NCI-H1694 treated with DMSO at 0.1 percent for 48 hours (cell line): ENCODE results near the gene MACROH2A1.

Experiments
- DNase-seq: peaks from one replicate; lab custom pipeline; 2025; lab: John Stamatoyannopoulos, UW

MACROH2A1 gene

GRCh38 chr5:135398855-135399793 lies at the start of gene MACROH2A1:
Gene MACROH2A1 (minus strand): TSS chr5:135399231. CDS start chr5:135389093, 10,138 bp downstream.
- DNase-seq, result peak; percentile 24

- no peak for DNase-seq
Observed at GRCh38 chr5:135448071-135448739, 49.2 kb upstream of the MACROH2A1 start.

- DNase-seq, result no peak
Observed at GRCh38 chr5:135447298-135447929, 48.4 kb upstream of the MACROH2A1 start, which contains the start of gene DCANP1. Gene DCANP1 (minus strand): TSS chr5:135447348. CDS start chr5:135447108, 240 bp downstream.

GRCh38 chr5:135446615-135447014 lies 47.6 kb upstream of the MACROH2A1 start:
- DNase-seq, result no peak

GRCh38 chr5:135446206-135446605 lies 47.2 kb upstream of the MACROH2A1 start:
- no peak for DNase-seq

GRCh38 chr5:135445306-135445985 lies 46.4 kb upstream of the MACROH2A1 start:
- no peak for DNase-seq

GRCh38 chr5:135444881-135445280 lies 45.9 kb upstream of the MACROH2A1 start:
- DNase-seq, result no peak

- DNase-seq, result no peak
Observed at GRCh38 chr5:135444360-135444759, 45.3 kb upstream of the MACROH2A1 start.

- DNase-seq, result no peak
Observed at GRCh38 chr5:135443161-135443960, 44.3 kb upstream of the MACROH2A1 start.

- no peak for DNase-seq
Observed at GRCh38 chr5:135442431-135443160, 43.6 kb upstream of the MACROH2A1 start.

GRCh38 chr5:135441919-135442318 lies 42.9 kb upstream of the MACROH2A1 start:
- DNase-seq, result no peak

- no peak for DNase-seq
Observed at GRCh38 chr5:135441350-135441831, 42.4 kb upstream of the MACROH2A1 start.

- DNase-seq, result no peak
Observed at GRCh38 chr5:135440916-135441315, 41.9 kb upstream of the MACROH2A1 start.

GRCh38 chr5:135439231-135440205 lies 40.5 kb upstream of the MACROH2A1 start:
- no peak for DNase-seq

- no peak for DNase-seq
Observed at GRCh38 chr5:135438636-135439221, 39.7 kb upstream of the MACROH2A1 start.

- peak; percentile 76 for DNase-seq
Observed at GRCh38 chr5:135437796-135438560, 38.9 kb upstream of the MACROH2A1 start.

GRCh38 chr5:135437422-135437795 lies 38.4 kb upstream of the MACROH2A1 start:
- no peak for DNase-seq

GRCh38 chr5:135436951-135437418 lies 38.0 kb upstream of the MACROH2A1 start:
- no peak for DNase-seq
